HG02759 (cell line): ENCODE measurements around the gene PGA4.

Experiments used
- ATAC-seq: cut with Tn5 transposase; IDR thresholded peaks from one replicate; pipeline ENCODE4 v1.9.1; 2021; ENCODE audit warnings: mild to moderate bottlenecking, moderate library complexity; ENCODE audit not compliant: unreplicated experiment

Gene PGA4

GRCh38 chr11:61277186-61278000 is 55.2 kb downstream of the PGA4 start:
- no peak for ATAC-seq

GRCh38 chr11:61278001-61278470 is 55.9 kb downstream of the PGA4 start:
- no peak for ATAC-seq

- no peak for ATAC-seq
Measured at GRCh38 chr11:61279934-61280659, 58.0 kb downstream of the PGA4 start.

GRCh38 chr11:61280883-61281580 is 58.9 kb downstream of the PGA4 start:
- no peak for ATAC-seq
